NCI-H526 (cell line): Measurements from ENCODE around the gene LRIG1.

ENCODE experiments used
- DNase-seq, 2 experiments: peaks; one replicate each; lab custom pipeline; 2025; lab: John Stamatoyannopoulos, UW

The LRIG1 gene

GRCh38 chr3:66502981-66503380 is 2.2 kb upstream of the LRIG1 start:
- no peak for DNase-seq

GRCh38 chr3:66502245-66502874 is 1.5 kb upstream of the LRIG1 start:
- peak in 1 of 2 experiments; percentile 5 for DNase-seq

GRCh38 chr3:66501483-66502244 is 842 bp upstream of the LRIG1 start:
- DNase-seq = no peak

GRCh38 chr3:66499881-66500575 is 794 bp downstream of the LRIG1 start:
- peak in 1 of 2 experiments; percentile 54 for DNase-seq

- peak in 1 of 2 experiments; percentile 12 for DNase-seq
These were observed 1.9 kb downstream of the LRIG1 start for GRCh38 chr3:66498687-66499621.

GRCh38 chr3:66497985-66498671 is 2.7 kb downstream of the LRIG1 start:
- no peak for DNase-seq

- DNase-seq = no peak
These were observed 3.4 kb downstream of the LRIG1 start for GRCh38 chr3:66497288-66497984.

- peak in 1 of 2 experiments; percentile 20 for DNase-seq
These were observed 4.1 kb downstream of the LRIG1 start for GRCh38 chr3:66496746-66497145.

- DNase-seq = no peak
These were observed 4.5 kb downstream of the LRIG1 start for GRCh38 chr3:66496301-66496700.

- DNase-seq = no peak
These were observed 5.2 kb downstream of the LRIG1 start for GRCh38 chr3:66495668-66496045.

- DNase-seq = no peak
These were observed 5.7 kb downstream of the LRIG1 start for GRCh38 chr3:66494959-66495667.

GRCh38 chr3:66493458-66494099 is 7.2 kb downstream of the LRIG1 start:
- no peak for DNase-seq

GRCh38 chr3:66492672-66493071 is 8.2 kb downstream of the LRIG1 start:
- DNase-seq = no peak

GRCh38 chr3:66492071-66492470 is 8.8 kb downstream of the LRIG1 start:
- DNase-seq = no peak

- DNase-seq = no peak
These were observed 9.8 kb downstream of the LRIG1 start for GRCh38 chr3:66490984-66491383.

- DNase-seq = no peak
These were observed 10.6 kb downstream of the LRIG1 start for GRCh38 chr3:66490214-66490613.

- no peak for DNase-seq
These were observed 11.2 kb downstream of the LRIG1 start for GRCh38 chr3:66489581-66489980.

- no peak for DNase-seq
These were observed 11.7 kb downstream of the LRIG1 start for GRCh38 chr3:66489115-66489514.

- DNase-seq = no peak
These were observed 12.3 kb downstream of the LRIG1 start for GRCh38 chr3:66488492-66488891.

- DNase-seq = no peak
These were observed 13.4 kb downstream of the LRIG1 start for GRCh38 chr3:66487465-66487864.
